Measurements from ENCODE around the gene ATP2B1. TPM values are rescaled to one million over a fixed set of nuclear protein-coding genes. Genes with fewer than 3 reads are reported as not detected.

Gene ATP2B1
- total RNA-seq, 2 donors from 2014 or later, result 17.1 to 17.9 TPM

- peak in 1 of 2 donors; percentile 60 for ATAC-seq
- no peak for DNase-seq
- intact Hi-C loops (cut with DNase I), result no loop called here
Measured at GRCh38 chr12:89567691-89568239, 140.9 kb downstream of the ATP2B1 start.

DNA sequence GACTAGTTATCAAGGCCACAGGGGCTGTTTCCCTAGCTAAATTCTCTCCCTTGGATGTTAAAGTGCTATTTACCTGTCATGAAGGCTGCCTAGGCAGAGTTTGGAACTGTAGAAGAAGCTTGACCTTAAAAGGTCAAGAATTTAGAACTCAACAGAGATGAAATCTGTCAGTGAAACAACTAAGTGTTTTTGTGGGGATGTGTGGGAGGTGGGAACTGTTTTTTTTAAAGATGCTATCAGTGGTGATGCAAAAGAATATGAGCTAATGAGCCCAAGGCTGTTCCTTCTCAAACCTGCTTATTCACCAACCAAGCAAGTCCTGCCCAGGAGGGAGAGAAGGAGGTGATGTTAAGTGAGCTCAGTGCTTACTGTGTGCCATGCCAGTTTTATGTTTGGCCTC lies 142.0 kb downstream of the ATP2B1 start:
- ATAC-seq, result peak in 1 of 2 donors; percentile 61
- intact Hi-C loops (cut with DNase I), result no loop called here
- DNase-seq, result no peak

DNA sequence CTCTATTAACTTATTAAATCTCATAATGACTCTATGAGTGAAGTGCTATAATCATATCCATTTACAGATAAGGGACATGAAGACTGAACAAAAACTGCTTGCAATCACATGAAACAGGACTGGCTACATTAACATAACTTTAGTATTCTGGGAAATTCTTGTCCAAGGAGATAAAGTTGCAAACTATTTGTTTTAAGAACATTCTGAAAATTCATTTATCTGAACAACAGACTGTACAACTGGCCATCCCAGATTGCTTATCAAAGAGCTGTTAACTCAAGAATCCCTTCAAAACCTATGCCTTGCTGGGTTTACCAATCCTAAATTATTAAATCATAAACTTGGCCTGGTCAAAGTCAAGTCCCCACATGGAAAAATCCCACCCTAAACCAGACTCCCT lies 143.6 kb downstream of the ATP2B1 start:
- no peak for DNase-seq
- no peak for ATAC-seq
- intact Hi-C loops (cut with DNase I), result no loop called here

DNA sequence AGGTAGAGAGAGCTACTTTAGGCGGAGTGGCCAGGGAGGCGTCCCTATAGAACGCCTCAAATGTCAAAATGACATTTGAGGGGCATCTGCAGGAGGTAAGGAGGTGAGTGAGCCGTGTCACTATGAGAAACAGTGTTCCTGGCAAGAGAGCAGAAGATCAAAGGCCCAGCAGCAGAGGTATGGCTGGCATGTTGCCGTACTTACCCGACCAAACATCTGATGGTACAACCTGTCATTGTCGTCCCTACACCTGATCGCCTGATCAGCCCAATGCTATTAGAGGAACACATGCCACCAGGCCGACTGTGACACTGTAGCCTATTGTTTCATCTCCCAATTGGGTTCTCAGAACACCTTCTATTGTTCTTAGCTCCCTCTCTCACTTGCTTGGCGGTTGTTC lies 148.9 kb downstream of the ATP2B1 start:
- ATAC-seq, result no peak
- no peak for DNase-seq
- intact Hi-C loops (cut with DNase I), result no loop called here

DNA sequence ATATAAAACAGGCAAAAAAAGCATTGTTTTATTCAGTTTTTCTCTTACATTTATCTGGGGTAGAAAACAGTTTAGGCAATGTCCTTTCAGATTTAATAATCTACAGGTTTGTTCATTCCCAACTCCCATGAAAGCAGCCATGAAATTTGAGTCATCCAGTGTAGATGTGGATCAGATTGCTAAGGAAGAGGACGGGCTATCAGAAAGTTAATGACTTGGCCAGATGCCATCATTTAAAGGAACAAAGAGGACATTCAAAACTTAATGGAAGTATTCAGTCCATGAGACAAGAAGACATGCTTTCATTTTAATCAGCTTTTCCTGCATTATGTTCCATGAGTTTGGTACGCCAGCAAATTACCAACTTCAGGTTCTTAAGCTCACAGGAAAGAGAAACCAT lies 151.7 kb downstream of the ATP2B1 start:
- intact Hi-C loops (cut with DNase I), result no loop called here
- no peak for ATAC-seq

DNA sequence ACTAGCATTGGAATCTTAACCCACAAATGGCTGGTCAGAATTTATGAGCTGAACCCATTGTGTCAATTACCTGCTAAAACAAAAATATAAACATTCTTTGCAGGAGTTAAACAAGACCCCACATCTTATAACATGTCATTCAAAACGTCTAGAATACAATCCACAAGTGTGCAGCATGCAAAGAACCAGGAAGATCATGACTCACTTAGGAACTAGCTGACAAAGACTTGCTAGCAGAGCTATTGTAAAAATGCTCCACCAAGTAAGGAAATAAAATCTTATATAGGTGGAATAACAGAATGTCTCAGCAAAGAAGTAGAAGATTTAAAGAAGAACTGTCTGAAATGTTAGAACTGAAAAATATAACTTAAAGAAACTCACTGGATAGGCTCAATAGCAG lies 156.3 kb downstream of the ATP2B1 start:
- ATAC-seq (no peak), DNase-seq (no peak)
- intact Hi-C loops (cut with DNase I), result no loop called here

More for the DNA sequence above, 151.7 kb downstream of the ATP2B1 start:
- DNase-seq, result no peak

- ATAC-seq, result no peak
- intact Hi-C loops (cut with DNase I), result no loop called here
- DNase-seq, result no peak
Measured at GRCh38 chr12:89551747-89552146, 156.9 kb downstream of the ATP2B1 start.

- DNase-seq, result no peak
- ATAC-seq, result no peak
- intact Hi-C loops (cut with DNase I), result loop anchor here in 1 of 2 donors (10.0 kb wide), 3 partner anchors 168 to 1398 kb away; no protein-coding TSS in a partner anchor
Measured at GRCh38 chr12:89547101-89547500, 161.5 kb downstream of the ATP2B1 start.

DNA sequence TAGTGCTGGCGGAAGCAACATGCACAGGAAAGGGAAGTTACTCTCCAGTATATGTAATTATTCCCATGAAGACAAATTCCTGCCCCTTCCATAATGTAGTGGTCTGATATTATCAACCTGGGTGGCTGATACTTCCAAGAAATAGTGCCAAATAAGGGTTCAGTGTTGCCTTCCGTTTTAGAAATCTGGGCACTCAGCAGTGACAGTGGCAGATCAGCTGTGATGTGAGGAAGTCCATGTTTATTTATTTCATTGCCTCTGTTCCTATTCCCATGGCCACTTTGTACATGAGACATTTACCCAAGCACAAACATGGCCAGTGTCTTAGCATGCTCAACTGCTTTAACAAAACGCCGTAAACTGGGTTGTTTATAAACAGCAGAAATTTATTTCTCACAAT lies 162.5 kb downstream of the ATP2B1 start:
- intact Hi-C loops (cut with DNase I), result loop anchor here in 1 of 2 donors (10.0 kb wide), 3 partner anchors 169 to 1399 kb away; no protein-coding TSS in a partner anchor
- no peak for DNase-seq
- no peak for ATAC-seq

DNA sequence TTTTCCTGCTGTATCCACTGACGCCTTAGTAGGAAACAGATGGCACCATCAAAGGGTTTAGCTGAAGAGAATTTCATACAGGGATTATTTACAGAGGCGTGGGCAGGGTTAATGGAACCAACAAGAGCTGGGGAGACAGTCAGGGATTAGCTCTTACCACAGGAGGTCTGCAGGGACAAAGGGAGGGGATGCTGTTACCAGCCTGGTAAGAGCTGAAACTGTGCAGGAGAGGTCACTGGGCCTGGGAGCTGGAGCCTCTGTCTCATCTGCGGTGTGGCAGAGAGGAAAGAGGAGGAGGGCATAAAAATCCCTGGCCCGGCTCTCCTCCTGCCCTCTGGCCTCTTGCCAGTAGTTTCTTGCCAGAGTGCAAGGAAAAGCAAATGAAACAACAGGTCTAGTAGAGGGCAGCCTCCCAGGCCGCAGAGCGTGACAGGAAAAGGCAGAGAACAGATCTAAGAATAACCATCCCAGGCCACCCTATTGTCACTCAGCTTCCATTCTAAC lies 163.9 kb downstream of the ATP2B1 start:
- ATAC-seq (peak; percentile 86 to 87), DNase-seq (peak; percentile 55)
- intact Hi-C loops (cut with DNase I), result loop anchor here in 1 of 2 donors (5.0 to 10.0 kb wide), 4 partner anchors 170 to 1400 kb away; no protein-coding TSS in a partner anchor

DNA sequence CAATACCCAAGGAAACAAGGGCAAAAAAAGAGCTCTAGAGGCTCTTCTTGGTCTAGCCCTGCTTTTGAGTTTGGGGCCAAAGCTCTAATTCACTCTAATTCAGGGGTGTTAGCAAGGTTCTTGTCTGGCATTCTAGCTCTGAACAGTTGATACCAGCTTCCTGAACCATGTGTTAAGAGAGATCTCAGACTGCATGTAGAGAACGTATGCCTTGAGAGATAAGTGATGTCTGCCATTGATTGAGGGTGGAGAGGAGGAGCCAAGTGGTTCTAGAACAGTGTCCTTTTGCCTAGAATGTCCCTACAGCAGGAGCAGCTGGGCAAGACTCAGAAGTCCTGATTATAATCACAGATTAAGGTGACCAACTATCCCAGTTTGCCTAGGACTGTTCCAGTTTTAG lies 164.6 kb downstream of the ATP2B1 start:
- intact Hi-C loops (cut with DNase I), result loop anchor here in 1 of 2 donors (5.0 to 10.0 kb wide), 4 partner anchors 171 to 1401 kb away; no protein-coding TSS in a partner anchor
- ATAC-seq, result no peak
- no peak for DNase-seq

DNA sequence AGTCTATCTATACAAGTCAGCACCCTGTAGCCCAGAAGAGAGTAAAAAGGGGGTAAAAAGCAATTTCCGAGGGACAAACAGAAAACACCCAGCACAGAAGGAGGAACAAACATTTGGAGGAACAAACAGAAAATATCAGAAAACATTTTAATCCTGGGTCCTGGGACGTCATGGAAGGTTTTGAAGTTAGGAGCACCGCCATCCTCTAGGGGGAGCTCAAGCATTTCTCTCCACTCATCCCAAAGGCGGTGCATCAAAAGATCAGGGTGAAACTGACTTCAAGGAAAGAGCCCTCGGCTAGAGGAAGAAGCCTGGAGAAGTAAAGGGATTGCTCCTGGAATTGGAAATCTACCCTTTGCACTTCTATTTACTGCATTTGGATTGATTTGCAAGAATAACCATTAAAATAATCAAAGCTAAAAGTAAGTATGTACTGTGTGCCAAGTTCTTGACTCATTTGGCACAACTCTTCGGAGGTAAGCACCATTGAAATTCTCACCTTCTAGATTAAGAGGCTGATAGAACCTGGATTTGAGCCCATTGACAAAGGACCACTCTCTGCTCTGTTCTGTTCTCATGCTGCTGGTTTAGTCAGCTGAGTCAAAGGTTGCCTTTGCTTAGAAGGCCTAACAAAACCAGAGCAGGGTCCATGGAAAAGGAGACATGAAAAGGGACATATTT lies 165.6 kb downstream of the ATP2B1 start:
- ATAC-seq (peak; percentile 79 to 80), DNase-seq (peak; percentile 60)
- intact Hi-C loops (cut with DNase I), result loop anchor here in 1 of 2 donors (2.0 to 10.0 kb wide), 5 partner anchors 172 to 1402 kb away; no protein-coding TSS in a partner anchor

- DNase-seq, result no peak
- no peak for ATAC-seq
- intact Hi-C loops (cut with DNase I), result loop anchor here in 1 of 2 donors (2.0 to 10.0 kb wide), 5 partner anchors 173 to 1403 kb away; no protein-coding TSS in a partner anchor
Measured at GRCh38 chr12:89542236-89542635, 166.4 kb downstream of the ATP2B1 start.

DNA sequence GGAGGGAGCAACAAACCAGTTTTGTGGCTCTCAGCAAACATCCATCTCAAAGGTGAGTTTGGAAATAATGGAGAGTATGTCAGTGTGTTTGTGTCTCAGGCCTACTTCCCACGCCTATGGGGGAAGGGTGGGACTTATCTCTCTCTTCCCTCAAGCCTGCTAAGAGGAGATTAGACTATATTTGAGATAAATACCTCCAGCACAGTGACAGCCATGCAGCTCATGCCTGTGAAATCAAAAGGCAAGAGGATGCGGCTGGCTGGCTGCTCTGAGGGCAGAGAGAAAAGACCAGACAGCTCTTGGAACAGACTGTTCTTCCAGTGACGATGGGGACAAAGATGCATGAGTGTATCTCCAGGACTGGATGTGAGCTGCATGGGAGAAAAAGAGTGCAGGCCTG lies 168.1 kb downstream of the ATP2B1 start:
- DNase-seq (no peak), ATAC-seq (no peak)
- intact Hi-C loops (cut with DNase I), result loop anchor here in 1 of 2 donors (5.0 to 10.0 kb wide), 4 partner anchors 174 to 1404 kb away; no protein-coding TSS in a partner anchor

GRCh38 chr12:89539426-89540223 lies 169.0 kb downstream of the ATP2B1 start:
- intact Hi-C loops (cut with DNase I), result loop anchor here in 1 of 2 donors (5.0 to 10.0 kb wide), 4 partner anchors 175 to 1405 kb away; no protein-coding TSS in a partner anchor
- no peak for DNase-seq
- no peak for ATAC-seq

- DNase-seq, result no peak
- ATAC-seq, result no peak
- intact Hi-C loops (cut with DNase I), result no loop called here
Measured at GRCh38 chr12:89538897-89539296, 169.7 kb downstream of the ATP2B1 start.

Measured in left cardiac atrium (tissue), 4 donors.